Vagina (tissue), 2 donors: ENCODE data around the gene ALKBH3.

Experiments
- CTCF ChIP-seq, 3 experiments: fragments of 450-650 bp in 2 of 3; fragments of 200-600 bp in 1 of 3; sonication (generic) in 1 of 3; IDR thresholded peaks; one replicate each; pipeline ENCODE4 v1.5.1; 2017 to 2019; ENCODE audit warnings: antibody characterized with exemption in 3 of 3, mild to moderate bottlenecking in 2 of 3, moderate library complexity in 2 of 3
- POLR2A ChIP-seq, 2 donors: fragments of 450-650 bp; IDR thresholded peaks; one replicate each; pipeline ENCODE4 v1.6.1; 2017; ENCODE audit warnings: antibody characterized with exemption in 2 of 2, mild to moderate bottlenecking in 2 of 2, moderate library complexity in 2 of 2
- POLR2AphosphoS5 ChIP-seq, 2 donors: sonication (generic); formaldehyde crosslinking; IDR thresholded peaks; one replicate each; pipeline ENCODE4 v1.9.0; 2017; ENCODE audit warnings: antibody characterized with exemption in 2 of 2, mild to moderate bottlenecking in 2 of 2, low read depth in 1 of 2; ENCODE audit not compliant: insufficient read depth in 1 of 2

- no peak for TF ChIP-seq CTCF (IDR thresholded peaks at IDR 0.05)
- no peak for TF ChIP-seq POLR2AphosphoS5 (IDR thresholded peaks at IDR 0.05; ENCODE audit: insufficient read depth in 1 of 2, low read depth in 1 of 2)
- TF ChIP-seq POLR2A (IDR thresholded peaks at IDR 0.05), result no peak
Measured at GRCh38 chr11:43916621-43917020, 36.0 kb downstream of the ALKBH3 start.
